ENCODE measurements around the gene DDX39A. TPM values are rescaled to one million over a fixed set of nuclear protein-coding genes. Genes with fewer than 3 reads are reported as not detected.
"Not testable (repeated sequence)": the region's sequence is repeated elsewhere in the genome, so short reads cannot be mapped to it uniquely, and the experiment has no call there.

Gene DDX39A
- total RNA-seq, 1 donor = 128 TPM

- no peak for DNase-seq (ENCODE audit: low read depth in 2 of 3, low spot score in 2 of 3)
Measured at GRCh38 chr19:14410091-14411051, 8.8 kb downstream of the DDX39A start.

DNA sequence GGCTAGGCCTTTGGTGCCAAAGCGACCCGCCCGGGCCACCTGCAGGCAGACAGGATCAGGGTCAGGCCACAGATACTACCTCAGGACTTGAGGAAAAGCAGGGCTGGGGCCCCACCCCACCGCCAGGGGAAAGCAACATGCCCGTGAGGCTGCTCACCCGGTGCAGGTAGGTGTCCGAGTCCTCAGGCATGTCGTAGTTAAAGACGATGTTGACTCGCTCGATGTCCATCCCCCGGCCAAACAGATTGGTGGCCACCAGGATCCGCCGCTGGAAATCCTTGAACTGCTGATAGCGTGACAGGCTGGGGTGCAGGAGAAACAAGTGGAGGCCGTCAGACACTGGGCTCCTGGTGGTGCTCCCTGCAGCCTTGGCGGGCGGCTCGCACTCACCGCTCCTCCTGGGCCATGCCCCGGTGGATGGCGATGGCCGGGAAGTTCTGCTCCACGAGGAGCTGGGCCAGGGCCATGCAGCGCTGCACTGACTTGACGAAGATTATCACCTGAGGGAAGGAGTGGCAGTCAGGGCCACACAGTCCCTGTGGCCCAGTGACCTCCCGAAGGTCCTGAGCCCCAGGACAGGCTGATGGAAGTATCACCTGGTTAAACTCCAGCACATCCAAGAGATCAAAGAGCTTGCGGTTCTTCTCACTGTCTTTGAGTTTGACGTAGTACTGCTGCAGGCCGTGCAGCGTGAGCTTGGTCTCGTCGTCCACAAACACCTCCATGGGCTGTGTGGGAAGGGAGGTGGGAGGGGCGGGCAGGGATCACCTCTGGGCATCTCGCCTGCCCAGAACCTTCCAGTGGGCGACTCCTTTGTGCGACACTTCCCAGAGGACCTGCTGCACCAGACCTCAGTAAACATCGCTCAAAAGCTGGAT lies 9.8 kb downstream of the DDX39A start:
- DNase-seq (ENCODE audit: low read depth in 2 of 3, low spot score in 2 of 3) = no peak

DNA sequence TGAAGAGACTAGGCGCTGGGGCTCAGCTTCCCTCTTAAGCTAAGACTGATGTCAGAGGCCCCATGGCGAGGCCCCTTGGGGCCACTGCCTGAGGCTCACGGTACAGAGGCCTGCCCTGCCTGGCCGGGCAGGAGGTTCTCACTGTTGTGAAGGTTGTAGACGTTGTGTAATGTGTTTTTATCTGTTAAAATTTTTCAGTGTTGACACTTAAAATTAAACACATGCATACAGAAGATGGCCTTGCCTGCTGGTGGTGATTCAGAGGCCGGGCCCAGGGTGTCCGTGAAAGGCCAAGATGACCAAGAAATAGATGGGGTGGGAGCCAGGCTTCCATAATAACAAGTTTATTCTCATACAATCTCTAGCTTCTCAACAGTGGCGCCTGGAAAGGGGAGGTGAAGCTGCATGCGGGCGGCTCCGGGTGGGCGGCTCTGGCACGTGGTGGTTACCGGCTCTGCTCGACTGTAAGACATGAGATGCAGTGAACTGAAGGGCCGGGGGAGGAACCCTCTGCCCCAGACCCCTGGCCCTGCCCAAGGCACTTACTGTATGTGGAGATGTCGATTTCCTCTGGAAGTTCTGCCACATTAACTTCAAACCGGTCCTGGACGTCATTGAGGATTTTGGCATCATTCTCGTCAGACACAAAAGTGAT lies 10.5 kb downstream of the DDX39A start:
- DNase-seq (ENCODE audit: low read depth in 2 of 3, low spot score in 2 of 3) = no peak

- DNase-seq (ENCODE audit: low read depth in 2 of 3, low spot score in 2 of 3) = no peak
Measured at GRCh38 chr19:14407605-14408484, 11.3 kb downstream of the DDX39A start.

- DNase-seq (ENCODE audit: low read depth in 2 of 3, low spot score in 2 of 3) = no peak
Measured at GRCh38 chr19:14406645-14407401, 12.3 kb downstream of the DDX39A start.

DNA sequence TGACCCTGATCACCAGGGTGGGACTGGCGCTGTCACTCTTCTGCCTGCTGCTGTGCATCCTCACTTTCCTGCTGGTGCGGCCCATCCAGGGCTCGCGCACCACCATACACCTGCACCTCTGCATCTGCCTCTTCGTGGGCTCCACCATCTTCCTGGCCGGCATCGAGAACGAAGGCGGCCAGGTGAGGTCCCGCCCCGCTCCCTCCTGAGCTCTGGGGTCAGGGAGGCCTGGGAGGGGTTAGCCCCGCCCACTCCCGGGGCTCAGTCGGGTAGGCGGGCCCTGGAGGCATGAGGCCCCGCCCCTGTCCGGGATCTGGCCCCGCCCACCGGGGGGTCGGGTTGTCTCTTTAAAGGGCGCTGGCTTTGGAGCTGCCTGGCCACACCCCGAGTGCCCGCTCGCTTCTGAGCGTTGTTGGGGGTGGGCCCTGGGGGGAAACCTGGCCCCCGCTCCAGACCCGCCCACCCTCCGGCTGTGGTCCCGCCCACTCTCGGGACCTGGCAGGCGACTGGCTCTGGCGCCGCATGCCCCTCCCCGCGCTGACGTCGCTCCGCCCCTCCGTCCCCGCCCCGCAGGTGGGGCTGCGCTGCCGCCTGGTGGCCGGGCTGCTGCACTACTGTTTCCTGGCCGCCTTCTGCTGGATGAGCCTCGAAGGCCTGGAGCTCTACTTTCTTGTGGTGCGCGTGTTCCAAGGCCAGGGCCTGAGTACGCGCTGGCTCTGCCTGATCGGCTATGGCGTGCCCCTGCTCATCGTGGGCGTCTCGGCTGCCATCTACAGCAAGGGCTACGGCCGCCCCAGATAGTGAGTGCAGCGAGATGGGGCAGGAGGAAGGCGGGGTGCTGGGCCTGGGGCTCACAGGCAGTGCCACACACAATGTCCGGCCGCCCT lies 13.1 kb downstream of the DDX39A start:
- peak; percentile 79 to 93 (median 92) for DNase-seq (ENCODE audit: low read depth in 2 of 3, low spot score in 2 of 3)

- DNase-seq (ENCODE audit: low read depth in 2 of 3, low spot score in 2 of 3) = no peak
Measured at GRCh38 chr19:14405380-14405757, 13.8 kb downstream of the DDX39A start.

GRCh38 chr19:14404312-14404711 lies 14.8 kb downstream of the DDX39A start:
- no peak for DNase-seq (ENCODE audit: low read depth in 2 of 3, low spot score in 2 of 3)

- not testable (repeated sequence) for DNase-seq (ENCODE audit: low read depth in 2 of 3, low spot score in 2 of 3)
Measured at GRCh38 chr19:14403145-14403930, 15.8 kb downstream of the DDX39A start.

DNA sequence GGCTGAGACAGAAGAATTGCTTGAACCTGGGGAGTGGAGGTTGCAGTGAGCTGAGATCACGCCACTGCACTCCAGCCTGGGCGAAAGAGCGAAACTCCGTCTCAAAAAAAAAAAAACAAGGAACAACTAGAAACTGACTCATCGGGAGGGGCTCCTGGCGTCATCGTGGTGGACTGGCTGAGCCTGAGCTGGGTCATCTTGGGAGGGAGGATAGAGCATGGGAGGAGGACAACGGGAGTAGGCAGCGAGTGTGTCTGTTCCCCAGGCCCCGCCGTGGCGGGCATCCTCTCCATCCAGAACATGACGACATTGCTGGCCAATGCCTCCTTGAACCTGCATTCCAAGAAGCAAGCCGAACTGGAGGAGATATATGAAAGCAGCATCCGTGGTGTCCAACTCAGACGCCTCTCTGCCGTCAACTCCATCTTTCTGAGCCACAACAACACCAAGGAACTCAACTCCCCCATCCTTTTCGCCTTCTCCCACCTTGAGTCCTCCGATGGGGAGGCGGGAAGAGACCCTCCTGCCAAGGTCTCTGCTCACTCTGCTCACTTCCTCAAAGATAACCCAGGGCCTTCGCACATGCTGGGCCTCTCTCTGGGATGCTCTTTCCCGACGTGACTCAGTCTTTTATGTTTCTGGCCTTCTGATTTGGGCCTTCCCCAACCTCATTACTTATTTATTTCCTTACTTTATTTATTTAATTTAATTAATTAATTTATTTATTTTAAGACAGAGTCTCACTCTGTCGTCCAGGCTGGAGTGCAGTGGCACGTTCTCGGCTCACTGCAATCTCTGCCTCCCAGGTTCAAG lies 16.6 kb downstream of the DDX39A start:
- no peak for DNase-seq (ENCODE audit: low read depth in 2 of 3, low spot score in 2 of 3)

DNA sequence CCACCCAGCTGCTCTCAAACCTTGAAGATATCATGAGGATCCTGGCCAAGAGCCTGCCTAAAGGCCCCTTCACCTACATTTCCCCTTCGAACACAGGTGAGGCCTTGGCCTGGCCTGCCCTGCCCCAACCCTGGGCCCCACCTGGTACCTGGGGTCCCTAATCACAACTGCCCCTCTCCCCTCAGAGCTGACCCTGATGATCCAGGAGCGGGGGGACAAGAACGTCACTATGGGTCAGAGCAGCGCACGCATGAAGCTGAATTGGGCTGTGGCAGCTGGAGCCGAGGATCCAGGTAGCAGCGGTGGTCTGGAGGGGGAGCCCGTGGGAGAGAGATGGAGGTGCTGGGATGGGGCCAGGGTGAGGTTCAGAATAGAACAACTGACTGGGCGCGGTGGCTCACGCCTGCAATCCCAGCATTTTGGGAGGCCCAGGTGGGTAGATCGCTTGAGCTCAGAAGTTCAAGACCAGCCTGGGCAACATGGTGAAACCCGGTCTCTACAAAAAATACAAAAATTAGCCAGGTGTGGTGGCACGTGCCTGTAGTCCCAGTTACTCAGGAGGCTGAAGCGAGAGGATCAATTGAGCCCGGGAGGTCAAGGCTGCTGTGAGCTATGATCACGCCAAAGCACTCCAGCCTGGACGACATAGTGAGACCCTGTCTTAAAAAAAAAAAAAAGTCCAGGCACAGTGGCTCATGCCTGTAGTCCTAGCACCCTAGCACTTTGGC lies 17.5 kb downstream of the DDX39A start:
- DNase-seq (ENCODE audit: low read depth in 2 of 3, low spot score in 2 of 3) = no peak

DNA sequence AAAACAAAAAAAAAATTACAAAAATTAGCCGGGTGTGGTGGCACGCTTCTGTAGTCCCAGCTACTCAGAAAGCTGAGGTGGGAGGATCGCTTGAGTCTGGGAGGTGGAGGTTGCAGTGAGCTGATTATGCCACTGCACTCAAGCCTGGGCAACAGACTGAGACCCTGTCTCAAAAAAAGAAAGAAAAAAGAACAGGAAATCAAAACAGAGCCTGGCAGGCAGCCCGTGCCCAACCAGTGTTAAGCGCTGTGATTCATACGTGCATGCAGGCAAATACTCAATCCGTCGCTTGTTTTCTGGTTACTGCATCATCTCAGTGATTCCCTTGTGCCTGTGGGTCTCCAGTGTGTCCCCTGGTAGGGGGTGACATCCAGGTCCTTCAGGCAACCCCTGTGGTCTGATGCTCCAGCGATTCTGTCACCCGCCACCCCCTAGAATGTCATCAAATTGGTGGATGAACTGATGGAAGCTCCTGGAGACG lies 18.1 kb downstream of the DDX39A start:
- no peak for DNase-seq (ENCODE audit: low read depth in 2 of 3, low spot score in 2 of 3)

DNA sequence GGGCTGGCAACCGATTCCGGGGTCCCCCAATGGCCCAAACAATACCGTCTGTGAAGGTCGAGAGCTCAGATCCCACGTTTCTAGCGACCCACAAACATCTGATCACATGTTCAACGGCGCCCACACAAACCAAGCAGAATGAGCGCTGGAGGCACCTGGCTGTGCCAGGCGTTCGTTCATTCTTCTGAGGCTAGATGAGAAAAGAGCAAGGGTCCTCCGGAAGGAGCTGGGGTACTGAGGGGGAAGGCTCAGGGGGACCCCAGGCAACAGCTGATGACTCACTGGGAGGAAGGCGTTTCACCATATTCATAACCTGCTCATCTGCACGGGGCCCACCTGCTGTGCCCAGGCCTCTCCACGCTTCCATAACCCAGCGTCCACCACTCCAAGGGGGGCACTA lies 22.0 kb downstream of the DDX39A start:
- DNase-seq (ENCODE audit: low read depth in 2 of 3, low spot score in 2 of 3) = not testable (repeated sequence)

GRCh38 chr19:14396730-14397129 lies 22.4 kb downstream of the DDX39A start:
- DNase-seq (ENCODE audit: low read depth in 2 of 3, low spot score in 2 of 3) = not testable (repeated sequence)

DNA sequence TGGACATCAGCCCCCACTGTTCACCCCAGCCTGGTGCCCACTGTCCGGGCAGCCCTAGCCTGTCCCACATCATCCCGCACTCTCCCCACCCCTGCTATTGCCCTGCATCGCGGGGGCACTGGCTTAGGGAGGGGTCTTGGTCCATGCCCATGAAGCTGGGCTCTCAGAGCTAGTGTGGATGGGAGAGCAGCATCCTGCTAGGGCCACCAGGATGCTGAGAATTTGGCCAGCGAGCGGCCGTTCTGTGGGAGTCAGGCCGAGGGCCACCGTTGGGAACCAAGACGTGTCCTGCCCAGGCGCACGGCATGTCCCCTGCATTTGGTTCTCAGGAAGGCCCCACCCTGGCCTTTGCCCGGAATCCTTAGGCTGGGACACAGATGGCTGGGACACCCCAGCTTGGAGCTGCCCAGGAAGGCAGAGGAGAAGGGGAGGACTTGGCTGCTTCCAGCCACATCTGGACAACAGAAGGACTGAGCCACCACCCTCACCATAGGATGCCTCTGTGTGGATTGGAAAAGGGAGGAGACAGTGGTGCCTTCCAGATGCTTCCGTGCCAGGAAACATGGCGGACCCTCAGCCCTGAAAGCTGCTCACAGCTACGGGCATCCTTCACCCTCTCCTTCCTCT lies 23.3 kb downstream of the DDX39A start:
- no peak for DNase-seq (ENCODE audit: low read depth in 2 of 3, low spot score in 2 of 3)

All from hematopoietic multipotent progenitor cell (in vitro differentiated cells).